ENCODE measurements around the gene LMX1A. TPM values are rescaled to one million over a fixed set of nuclear protein-coding genes. Genes with fewer than 3 reads are reported as not detected.

LMX1A gene
- polyA plus RNA-seq, 1 experiment, result not detected

GRCh38 chr1:165279882-165280281 lies 76.6 kb downstream of the LMX1A start:
- no peaks in the 10 kb centered on the region for H3K36me3 ChIP-seq (ENCODE audit: control insufficient read depth, insufficient read depth, low read length)
- no peaks in the 10 kb centered on the region for H3K27me3 ChIP-seq (ENCODE audit: control insufficient read depth, insufficient read depth, low read length)
- ChIA-PET CTCF (interaction anchor here (1.8 kb wide), 1 partner anchor 88 kb away, joined by 3 read pairs; no protein-coding TSS in a partner anchor), POLR2A (no interaction called here)
- H3K4me3 ChIP-seq (ENCODE audit: low read depth, low read length), result no peak overlapping the region
- TF ChIP-seq CTCF (IDR thresholded peaks at IDR 0.05; ENCODE audit: insufficient read depth, low read depth, low read length), result no peak
- no peak for DNase-seq (ENCODE audit: low read depth)

GRCh38 chr1:165276314-165276713 lies 80.2 kb downstream of the LMX1A start:
- DNase-seq (ENCODE audit: low read depth), result no peak
- H3K27me3 ChIP-seq (ENCODE audit: control insufficient read depth, insufficient read depth, low read length), result no peaks in the 10 kb centered on the region
- no peak overlapping the region for H3K4me3 ChIP-seq (ENCODE audit: low read depth, low read length)
- CTCF ChIA-PET, result interaction anchor here (1.1 kb wide), 1 partner anchor 9 kb away, joined by 3 read pairs; no protein-coding TSS in a partner anchor
- TF ChIP-seq CTCF (IDR thresholded peaks at IDR 0.05; ENCODE audit: insufficient read depth, low read depth, low read length), result no peak
- H3K36me3 ChIP-seq (ENCODE audit: control insufficient read depth, insufficient read depth, low read length), result no peaks in the 10 kb centered on the region
- POLR2A ChIA-PET, result no interaction called here

- TF ChIP-seq CTCF (IDR thresholded peaks at IDR 0.05; ENCODE audit: insufficient read depth, low read depth, low read length), result no peak
- ChIA-PET POLR2A (no interaction called here), CTCF (no interaction called here)
- DNase-seq (ENCODE audit: low read depth), result no peak
- Histone ChIP-seq H3K27me3 (ENCODE audit: control insufficient read depth, insufficient read depth, low read length) (no peaks in the 10 kb centered on the region), H3K36me3 (ENCODE audit: control insufficient read depth, insufficient read depth, low read length) (no peaks in the 10 kb centered on the region), H3K4me3 (ENCODE audit: low read depth, low read length) (no peak overlapping the region)
Observed at GRCh38 chr1:165265196-165265838, 91.2 kb downstream of the LMX1A start.

- no peak for DNase-seq (ENCODE audit: low read depth)
- POLR2A ChIA-PET, result no interaction called here
- no peak for TF ChIP-seq CTCF (IDR thresholded peaks at IDR 0.05; ENCODE audit: insufficient read depth, low read depth, low read length)
- Histone ChIP-seq H3K4me3 (ENCODE audit: low read depth, low read length) (no peak overlapping the region), H3K27me3 (ENCODE audit: control insufficient read depth, insufficient read depth, low read length) (no peaks in the 10 kb centered on the region), H3K36me3 (ENCODE audit: control insufficient read depth, insufficient read depth, low read length) (no peaks in the 10 kb centered on the region)
- CTCF ChIA-PET, result no interaction called here
Observed at GRCh38 chr1:165259706-165260428, 96.6 kb downstream of the LMX1A start.

GRCh38 chr1:165259236-165259635 lies 97.3 kb downstream of the LMX1A start:
- no peaks in the 10 kb centered on the region for H3K36me3 ChIP-seq (ENCODE audit: control insufficient read depth, insufficient read depth, low read length)
- TF ChIP-seq CTCF (IDR thresholded peaks at IDR 0.05; ENCODE audit: insufficient read depth, low read depth, low read length), result no peak
- no peak overlapping the region for H3K4me3 ChIP-seq (ENCODE audit: low read depth, low read length)
- no peak for DNase-seq (ENCODE audit: low read depth)
- CTCF ChIA-PET, result interaction anchor here (1.8 kb wide), 1 partner anchor 14 kb away, joined by 12 read pairs; no protein-coding TSS in a partner anchor
- POLR2A ChIA-PET, result no interaction called here
- H3K27me3 ChIP-seq (ENCODE audit: control insufficient read depth, insufficient read depth, low read length), result no peaks in the 10 kb centered on the region
